GM20000 (cell line): Measurements from ENCODE around the gene PPP4C.

Source experiments
- DNase-seq: peaks from one replicate; pipeline ENCODE4 v3.0.0; 2012; ENCODE audit warnings: low spot score
- CTCF ChIP-seq: IDR thresholded peaks from 2 replicates; pipeline ENCODE4 v1.5.1; 2012; ENCODE audit warnings: mild to moderate bottlenecking, control low read depth; ENCODE audit errors: extremely low read depth, missing control alignments

PPP4C gene

GRCh38 chr16:30084096-30084815 is 8.5 kb downstream of the PPP4C start:
- no peak for DNase-seq
- TF ChIP-seq CTCF, result no peak

GRCh38 chr16:30084816-30085159 is 9.0 kb downstream of the PPP4C start:
- TF ChIP-seq CTCF, result no peak
- DNase-seq, result no peak

GRCh38 chr16:30085247-30085646 is 9.5 kb downstream of the PPP4C start:
- no peak for DNase-seq
- no peak for TF ChIP-seq CTCF

GRCh38 chr16:30085820-30086219 is 10.0 kb downstream of the PPP4C start:
- no peak for TF ChIP-seq CTCF
- DNase-seq, result no peak

- no peak for DNase-seq
- no peak for TF ChIP-seq CTCF
These were observed 10.7 kb downstream of the PPP4C start for GRCh38 chr16:30086291-30087140.

- no peak for TF ChIP-seq CTCF
These were observed 11.5 kb downstream of the PPP4C start for GRCh38 chr16:30087181-30087898.

More at GRCh38 chr16:30087181-30087898, 11.5 kb downstream of the PPP4C start:
- no peak for DNase-seq
